ENCODE data around the gene IMPDH1.

- no peak for TF ChIP-seq CTCF (conservative IDR thresholded peaks at IDR 0.05)
- TF ChIP-seq EZH2 (IDR thresholded peaks at IDR 0.05; ENCODE audit: low read depth) = no peak
These were observed 36.5 kb upstream of the IMPDH1 start for GRCh38 chr7:128446306-128446705.

Measured in PC-9 (cell line).